Measurements from ENCODE around the gene CCNT1.

CCNT1 gene

DNA sequence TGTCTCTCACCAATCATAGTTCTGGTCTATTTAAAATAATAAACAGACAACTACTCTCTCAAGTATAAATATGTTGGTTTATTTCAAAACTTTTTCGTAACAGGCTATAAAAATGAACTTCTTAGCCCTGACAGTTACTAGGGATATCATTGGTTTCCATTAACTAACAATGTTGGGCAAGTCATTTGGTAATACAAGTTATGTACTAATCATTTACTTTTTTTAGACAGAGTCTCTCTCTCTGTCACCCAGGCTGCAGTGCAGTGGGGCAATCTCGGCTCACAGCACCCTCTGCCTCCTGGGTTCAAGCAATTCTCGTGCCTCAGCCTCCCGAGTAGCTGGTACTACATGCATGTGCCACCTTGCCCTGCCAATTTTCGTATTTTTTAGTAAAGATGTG, 19.9 kb downstream of the CCNT1 start:
- TF ChIP-seq GATA2 (IDR thresholded peaks at IDR 0.05; ENCODE audit: low read depth, low read length) (no peak), GATA3 (IDR thresholded peaks at IDR 0.05; ENCODE audit: low read depth, low read length) (no peak)

DNA sequence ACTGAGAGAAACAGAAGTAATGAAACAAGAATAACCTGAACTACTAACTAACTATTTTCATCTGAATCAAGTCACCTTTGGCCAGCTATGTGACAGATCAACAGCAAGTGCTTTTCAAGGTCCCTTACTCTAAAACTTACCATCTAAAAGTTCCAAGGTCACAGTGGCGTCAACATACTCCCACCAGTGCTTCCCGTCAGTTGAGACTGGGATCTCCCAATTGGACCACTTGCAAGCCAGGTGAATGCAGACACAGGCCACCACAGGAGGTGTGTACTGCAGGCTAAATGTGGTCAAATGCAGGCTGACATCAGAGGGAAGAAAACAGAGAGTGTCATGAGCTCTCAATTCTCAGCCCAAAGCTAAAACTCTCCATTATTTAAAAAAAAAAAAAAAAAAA, 20.6 kb downstream of the CCNT1 start:
- no peak for TF ChIP-seq GATA2 (IDR thresholded peaks at IDR 0.05; ENCODE audit: low read depth, low read length)
- TF ChIP-seq GATA3 (IDR thresholded peaks at IDR 0.05; ENCODE audit: low read depth, low read length): no peak

DNA sequence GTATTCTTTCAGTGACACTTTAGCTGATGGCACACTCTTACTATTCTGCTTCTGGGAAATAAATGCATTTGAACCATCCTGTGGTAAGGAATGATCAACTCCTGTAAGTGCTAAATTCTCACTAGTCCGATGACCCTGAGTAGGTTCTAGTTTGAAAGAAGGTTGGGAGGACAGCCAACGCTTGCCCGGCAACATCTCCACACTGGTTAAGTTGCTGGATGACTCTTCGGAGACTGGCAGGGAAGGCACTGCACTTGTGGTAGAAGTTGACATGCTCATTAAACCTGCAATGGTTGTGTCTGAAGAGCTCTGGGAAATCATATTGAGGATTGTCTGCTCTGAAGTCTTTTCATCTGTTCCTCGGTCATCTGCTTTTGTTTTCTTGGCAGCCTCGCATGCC, 22.5 kb downstream of the CCNT1 start:
- TF ChIP-seq GATA2 (IDR thresholded peaks at IDR 0.05; ENCODE audit: low read depth, low read length) (no peak), GATA3 (IDR thresholded peaks at IDR 0.05; ENCODE audit: low read depth, low read length) (no peak)

DNA sequence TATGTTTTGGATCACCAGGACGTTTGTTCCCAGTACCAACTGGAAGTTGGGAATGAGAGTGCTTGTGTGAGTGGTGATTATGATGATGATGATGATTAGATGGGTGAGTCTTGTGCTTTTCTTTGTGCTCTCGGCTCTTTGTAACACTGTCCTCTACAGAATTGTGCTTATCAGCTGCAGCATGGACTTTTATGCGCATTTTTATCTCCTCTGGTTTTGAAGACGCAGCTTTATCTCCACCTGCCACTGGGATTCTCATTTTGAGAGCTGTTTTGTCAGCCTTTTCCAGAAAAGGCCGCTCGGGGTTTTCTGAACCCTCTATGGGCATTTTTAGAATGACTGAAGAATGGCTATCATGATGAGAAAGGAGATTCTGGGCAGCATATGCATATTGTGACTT, 22.9 kb downstream of the CCNT1 start:
- TF ChIP-seq GATA2 (IDR thresholded peaks at IDR 0.05; ENCODE audit: low read depth, low read length): no peak

DNA sequence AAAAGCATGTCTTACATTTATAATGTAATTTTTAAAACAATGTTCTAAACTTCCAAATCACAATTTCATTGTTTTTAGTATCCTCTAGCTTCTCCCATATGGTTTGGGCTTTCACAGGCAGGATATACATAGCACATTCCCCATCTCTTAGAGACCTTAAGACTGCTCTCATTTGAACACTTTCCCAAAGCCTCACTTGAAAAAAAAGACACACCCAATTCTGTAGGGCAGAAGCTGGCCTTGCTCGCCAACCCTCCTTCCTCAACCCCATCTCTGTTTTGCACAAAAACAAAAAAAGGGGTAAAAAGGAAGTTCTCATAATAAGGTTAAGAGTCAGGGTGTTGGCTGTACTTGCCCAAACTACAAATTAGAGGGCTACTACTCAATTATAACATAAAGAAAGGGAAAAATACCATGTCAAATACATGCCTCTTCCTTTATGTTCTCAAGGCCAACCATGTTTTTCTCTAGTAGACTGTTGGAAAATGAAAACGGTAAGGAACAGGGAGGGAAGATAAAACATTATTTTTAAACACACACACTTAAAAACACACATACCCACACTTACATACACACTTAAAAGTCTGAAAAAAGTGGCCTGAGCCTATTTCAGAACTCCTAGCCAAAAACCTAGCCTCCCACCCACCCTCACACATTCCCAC, 24.6 kb downstream of the CCNT1 start:
- TF ChIP-seq GATA2 (IDR thresholded peaks at IDR 0.05; ENCODE audit: low read depth, low read length): no peak
- no peak for TF ChIP-seq GATA3 (IDR thresholded peaks at IDR 0.05; ENCODE audit: low read depth, low read length)

DNA sequence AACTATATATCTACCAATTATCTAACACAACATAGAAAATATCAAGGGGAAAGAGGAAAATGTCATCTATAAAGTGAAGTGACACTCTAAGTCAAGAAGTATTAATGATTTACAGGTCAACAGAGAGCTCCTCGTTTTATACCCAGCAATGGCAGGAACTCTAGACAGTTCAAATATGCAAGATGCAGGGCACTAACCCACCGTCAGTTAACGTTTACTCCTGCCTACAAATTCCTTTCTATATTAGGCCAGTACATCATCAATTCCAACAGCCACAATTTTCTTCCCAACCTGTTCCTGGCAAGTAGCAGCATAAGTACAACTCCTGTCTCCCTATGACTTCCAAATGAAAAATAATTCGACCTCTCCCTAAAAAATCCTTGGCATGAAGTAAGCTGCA, 25.5 kb downstream of the CCNT1 start:
- no peak for TF ChIP-seq GATA3 (IDR thresholded peaks at IDR 0.05; ENCODE audit: low read depth, low read length)
- TF ChIP-seq GATA2 (IDR thresholded peaks at IDR 0.05; ENCODE audit: low read depth, low read length): no peak

DNA sequence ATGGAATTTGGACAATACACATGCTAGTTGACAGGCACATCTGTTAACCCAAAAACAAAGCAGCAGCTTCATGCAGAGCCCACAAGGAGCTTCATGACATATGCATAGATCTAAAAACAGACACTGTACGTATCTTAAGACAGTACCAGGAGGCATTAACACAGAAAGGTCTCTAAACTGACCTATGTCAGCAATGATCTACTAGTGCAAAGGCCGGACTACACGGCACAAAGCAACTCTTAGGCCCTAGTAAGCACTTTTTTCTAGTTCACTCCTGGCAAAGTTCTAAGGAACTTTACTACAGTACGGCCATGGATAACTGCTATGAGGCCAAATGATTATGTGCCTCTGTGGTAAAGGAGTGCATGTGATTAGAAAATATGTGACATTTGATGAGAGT, 26.1 kb downstream of the CCNT1 start:
- TF ChIP-seq GATA3 (IDR thresholded peaks at IDR 0.05; ENCODE audit: low read depth, low read length): no peak
- no peak for TF ChIP-seq GATA2 (IDR thresholded peaks at IDR 0.05; ENCODE audit: low read depth, low read length)

DNA sequence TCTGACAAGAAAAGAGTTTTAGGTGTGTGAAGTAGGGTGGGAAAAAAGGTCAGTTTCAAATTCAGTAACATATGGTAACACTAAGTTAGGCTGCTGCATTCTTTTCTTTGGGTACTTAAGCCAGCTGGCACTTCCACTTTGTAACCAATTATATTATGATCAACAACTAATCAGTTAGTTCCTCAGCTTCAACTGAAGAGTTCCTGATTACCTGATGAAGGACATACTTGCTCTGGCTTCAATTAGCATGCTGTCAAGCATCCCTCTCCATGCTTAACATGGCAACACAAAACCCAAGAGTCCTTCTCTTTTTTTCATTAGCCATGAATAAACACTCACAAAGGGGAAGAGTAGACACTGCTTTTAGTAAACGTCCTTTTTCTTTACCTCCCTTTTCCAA, 27.7 kb downstream of the CCNT1 start:
- TF ChIP-seq GATA2 (IDR thresholded peaks at IDR 0.05; ENCODE audit: low read depth, low read length) (no peak), GATA3 (IDR thresholded peaks at IDR 0.05; ENCODE audit: low read depth, low read length) (no peak)

DNA sequence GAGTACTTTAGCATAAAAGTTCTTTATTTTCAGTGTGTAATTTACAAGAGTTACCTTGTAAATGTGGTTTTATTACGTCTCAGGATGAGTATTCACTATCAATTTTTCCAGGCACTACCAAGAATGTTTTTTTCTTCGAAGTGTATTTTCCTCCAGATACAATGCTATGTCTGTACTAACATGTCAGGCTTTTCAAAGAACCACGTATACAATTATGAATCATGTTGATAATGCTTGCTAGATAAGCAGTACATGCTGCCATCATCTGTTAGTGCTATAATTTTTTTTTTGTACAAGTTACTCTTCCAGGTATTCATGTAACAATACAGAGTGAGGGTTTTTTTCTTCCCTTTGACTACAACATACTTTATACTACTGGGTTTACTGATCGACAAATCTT, 28.9 kb downstream of the CCNT1 start:
- no peak for TF ChIP-seq GATA3 (IDR thresholded peaks at IDR 0.05; ENCODE audit: low read depth, low read length)
- TF ChIP-seq GATA2 (IDR thresholded peaks at IDR 0.05; ENCODE audit: low read depth, low read length): no peak

DNA sequence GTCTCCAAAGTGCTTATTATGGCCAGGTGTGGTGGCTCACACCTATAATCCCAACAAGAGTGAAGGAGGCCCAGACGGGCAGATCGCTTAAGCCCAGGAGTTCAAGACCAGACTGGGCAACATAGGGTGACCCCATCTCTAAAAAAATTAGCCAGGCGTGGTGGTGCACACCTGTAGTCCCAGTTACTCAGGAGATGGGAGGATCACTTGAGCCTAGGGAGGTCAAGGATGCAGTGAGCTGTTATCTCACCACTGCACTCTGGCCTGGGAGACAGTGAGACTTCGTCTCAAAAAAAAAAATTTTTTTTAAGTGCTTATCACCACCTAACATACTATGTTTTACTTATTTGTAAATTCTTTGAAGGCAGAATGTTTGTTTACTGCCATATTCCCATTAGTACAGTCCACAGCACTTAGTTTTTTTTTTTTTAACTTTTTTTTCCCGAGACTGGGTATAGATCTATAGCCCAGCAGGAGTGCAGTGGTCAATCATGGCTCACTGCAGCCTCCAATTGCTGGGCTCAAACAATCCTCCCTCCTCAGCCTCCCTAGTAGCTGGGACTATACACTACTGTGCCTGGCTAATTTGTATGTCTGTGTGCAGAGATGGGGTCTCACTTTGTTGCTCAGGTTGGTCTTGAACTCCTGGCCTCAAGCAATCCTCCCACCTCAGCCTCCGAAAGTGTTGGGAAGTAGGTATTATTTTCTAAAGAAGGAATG, 29.7 kb downstream of the CCNT1 start:
- no peak for TF ChIP-seq GATA3 (IDR thresholded peaks at IDR 0.05; ENCODE audit: low read depth, low read length)
- TF ChIP-seq GATA2 (IDR thresholded peaks at IDR 0.05; ENCODE audit: low read depth, low read length): no peak

DNA sequence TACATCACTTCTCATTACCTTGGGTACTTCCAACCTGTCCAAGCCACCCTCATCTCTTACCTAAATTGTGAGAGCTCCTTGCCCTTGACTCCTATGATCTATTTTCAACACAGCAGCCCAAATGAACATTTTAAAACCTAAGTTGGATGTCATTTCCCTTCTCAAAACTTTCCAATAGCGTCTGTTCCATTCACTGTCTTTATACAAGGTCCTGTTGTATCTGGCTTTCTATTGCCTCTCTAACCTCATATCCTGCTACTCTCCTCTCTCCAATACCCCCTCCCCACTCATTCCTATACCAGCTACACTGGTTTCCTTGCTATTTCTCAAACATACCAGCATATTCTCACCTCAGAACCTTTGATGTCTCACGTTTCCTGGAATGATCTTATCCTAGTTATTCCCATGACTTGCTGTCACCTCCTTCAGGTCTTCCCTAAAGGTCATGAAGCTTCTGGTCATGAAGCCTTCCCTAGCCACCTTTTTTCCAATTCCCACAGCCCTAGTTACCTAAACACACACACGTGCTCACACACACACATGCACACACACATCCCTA, 30.4 kb downstream of the CCNT1 start:
- no peak for TF ChIP-seq GATA3 (IDR thresholded peaks at IDR 0.05; ENCODE audit: low read depth, low read length)
- no peak for TF ChIP-seq GATA2 (IDR thresholded peaks at IDR 0.05; ENCODE audit: low read depth, low read length)

DNA sequence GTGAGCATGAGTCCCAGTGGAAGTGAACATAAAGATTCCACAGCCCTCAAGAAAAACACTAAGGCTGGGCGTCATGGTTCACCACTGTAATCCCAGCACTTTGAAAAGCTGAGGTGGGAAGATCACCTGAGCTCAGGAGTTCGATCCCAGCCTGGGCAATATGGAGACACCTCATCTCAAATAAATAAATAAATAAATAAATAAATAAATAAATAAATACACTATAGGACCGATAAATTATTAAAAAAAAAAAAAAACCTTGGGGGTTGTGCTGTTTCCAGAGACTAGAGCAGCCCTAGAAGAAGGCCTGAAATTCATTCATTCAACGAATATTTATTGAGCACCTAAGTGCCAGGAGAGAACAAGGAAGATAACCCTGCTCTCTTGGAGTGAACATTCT, 33.0 kb downstream of the CCNT1 start:
- TF ChIP-seq GATA3 (IDR thresholded peaks at IDR 0.05; ENCODE audit: low read depth, low read length) (no peak), GATA2 (IDR thresholded peaks at IDR 0.05; ENCODE audit: low read depth, low read length) (no peak)

DNA sequence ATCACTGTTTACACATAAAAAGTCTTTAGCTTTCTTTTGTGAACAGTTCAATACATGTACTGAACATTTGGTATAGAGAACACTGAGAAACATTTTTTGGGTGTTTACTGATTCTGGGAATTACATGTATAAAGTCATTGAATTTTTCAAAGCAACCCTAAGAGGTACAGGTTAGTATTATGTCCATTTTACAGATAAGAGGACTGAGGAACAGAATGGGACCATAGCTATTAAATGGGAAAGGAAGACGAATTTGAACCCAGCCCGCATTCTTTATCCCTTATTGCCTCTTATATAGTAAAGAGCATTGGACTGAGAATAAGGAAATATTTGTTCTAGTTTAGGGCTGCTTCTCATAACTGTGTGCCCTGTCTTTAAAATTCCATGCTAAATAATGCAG, 33.6 kb downstream of the CCNT1 start:
- TF ChIP-seq GATA3 (IDR thresholded peaks at IDR 0.05; ENCODE audit: low read depth, low read length): no peak
- TF ChIP-seq GATA2 (IDR thresholded peaks at IDR 0.05; ENCODE audit: low read depth, low read length): no peak

DNA sequence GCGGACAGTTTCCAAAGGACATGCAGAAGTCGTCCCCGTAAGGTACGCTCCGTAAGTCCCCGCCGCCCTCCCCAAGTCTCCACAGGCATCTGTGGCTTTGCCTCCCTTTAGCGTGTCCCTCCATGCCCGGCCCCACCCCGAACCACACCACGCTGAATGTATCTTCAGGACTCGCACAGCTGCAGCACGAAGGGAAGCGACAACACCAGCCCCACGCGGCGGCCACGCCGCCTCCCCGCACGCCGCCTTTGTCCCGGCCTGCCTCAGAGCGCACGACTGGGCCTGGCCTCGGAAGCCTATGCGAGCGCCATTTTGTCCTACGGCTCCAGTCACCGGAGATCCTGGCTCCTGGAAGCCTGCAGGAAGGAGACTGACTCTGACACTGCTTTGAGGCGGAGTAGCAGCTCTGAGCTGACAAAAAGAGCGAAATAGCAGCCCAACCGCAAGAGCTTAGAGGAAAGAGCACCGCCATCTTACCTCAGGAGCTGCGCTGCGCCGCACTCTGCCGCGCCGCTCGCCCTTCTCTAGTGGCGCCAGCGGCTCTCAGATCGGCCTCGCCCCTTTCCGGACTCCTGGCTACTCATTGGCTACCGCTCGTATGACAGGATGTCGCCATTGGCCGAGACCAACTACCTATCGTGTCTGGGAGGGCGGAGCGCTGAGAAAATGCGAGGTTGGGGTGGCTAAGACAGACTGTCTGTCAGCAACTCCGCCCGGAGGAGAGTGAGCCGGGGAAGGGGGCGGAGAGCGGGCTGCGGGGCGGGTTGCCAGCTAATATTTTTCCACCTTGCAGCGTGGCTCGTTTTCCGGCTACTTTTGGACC, 34.6 kb downstream of the CCNT1 start, which contains the start of gene KANSL2:
KANSL2 (minus strand) TSS at position 529 of the 823 bp plus-strand sequence. CDS start 606 bp downstream, outside the sequence.
- TF ChIP-seq GATA2 (IDR thresholded peaks at IDR 0.05; ENCODE audit: low read depth, low read length) (no peak), GATA3 (IDR thresholded peaks at IDR 0.05; ENCODE audit: low read depth, low read length) (no peak)
